Stimulated activated CD8-positive, alpha-beta memory T cell treated with anti-CD3 and anti-CD28 coated beads, Interleukin-15, amount 100 ng/mL, for 4 hours (primary cell): ENCODE results near the gene TRIP11.

Experiments
- DNase-seq, 2 donors: peaks; one replicate each; pipeline ENCODE4 v3.0.0-alpha.2; 2020; ENCODE audit warnings: low read depth in 2 of 2

Gene TRIP11

GRCh38 chr14:92010644-92011043 lies 29.2 kb downstream of the TRIP11 start:
- DNase-seq, result no peak

GRCh38 chr14:92009604-92010003 lies 30.3 kb downstream of the TRIP11 start:
- no peak for DNase-seq

GRCh38 chr14:92005019-92005418 lies 34.8 kb downstream of the TRIP11 start:
- no peak for DNase-seq

GRCh38 chr14:92004062-92004461 lies 35.8 kb downstream of the TRIP11 start:
- DNase-seq, result no peak

DNA sequence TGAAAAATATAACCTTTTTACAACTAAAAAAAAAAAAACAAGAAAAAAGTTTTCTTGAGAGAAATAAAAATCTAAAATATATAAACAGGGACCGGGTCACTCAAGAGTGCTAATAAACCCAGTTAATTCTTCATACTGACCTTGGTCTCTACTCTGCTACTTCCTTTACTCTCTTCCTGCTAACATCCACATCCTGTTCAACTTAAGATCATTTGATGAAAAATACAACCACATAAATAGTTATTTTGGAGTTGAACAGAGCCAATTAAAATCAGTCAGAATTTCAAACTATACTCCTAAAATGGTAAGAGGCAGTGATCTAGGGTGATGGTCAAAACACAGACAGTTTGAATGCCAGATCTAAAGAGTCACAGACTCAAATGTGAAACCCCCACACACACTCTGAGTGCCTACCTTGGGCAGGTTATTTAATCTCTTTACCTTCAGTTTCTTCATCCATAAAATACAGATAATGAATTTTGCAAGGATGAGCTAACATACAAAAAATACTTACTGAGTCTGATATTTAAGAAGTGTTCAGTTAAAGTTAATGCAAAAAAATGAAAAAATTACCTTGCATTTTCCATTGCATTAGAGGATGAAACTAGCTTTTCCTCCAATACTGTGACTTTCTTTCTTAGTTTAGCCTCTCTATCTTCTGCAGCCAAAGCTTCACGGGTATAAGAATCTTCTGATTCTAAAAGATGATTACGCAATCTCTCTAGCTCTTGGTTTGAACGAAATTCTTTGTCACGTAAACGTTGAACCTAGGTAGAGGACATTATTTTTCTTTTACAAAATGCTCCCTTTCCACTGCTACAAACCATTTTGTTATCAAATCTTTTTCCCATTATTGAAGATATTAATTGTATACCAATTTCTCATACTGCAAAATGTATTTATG lies 40.9 kb downstream of the TRIP11 start:
- no peak for DNase-seq

DNA sequence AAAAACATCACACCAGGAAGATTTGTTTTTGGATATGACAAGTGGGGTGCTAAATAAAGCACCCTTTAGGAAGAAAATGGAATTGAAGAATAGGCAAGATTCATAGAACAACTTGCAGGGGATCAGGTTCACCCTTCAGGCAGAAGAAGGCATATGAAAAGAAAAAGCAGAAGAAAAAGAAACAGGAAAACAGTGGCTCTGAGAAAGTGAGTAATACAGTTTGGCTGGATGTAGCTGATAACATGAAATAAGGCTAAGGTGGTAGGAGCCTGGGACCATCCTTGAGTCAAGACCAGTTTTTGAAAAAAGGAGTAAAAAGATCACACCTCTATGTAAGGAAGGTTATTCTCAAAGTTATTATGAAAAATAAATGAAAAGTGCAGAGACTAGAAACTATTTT lies 42.4 kb downstream of the TRIP11 start:
- no peak for DNase-seq

DNA sequence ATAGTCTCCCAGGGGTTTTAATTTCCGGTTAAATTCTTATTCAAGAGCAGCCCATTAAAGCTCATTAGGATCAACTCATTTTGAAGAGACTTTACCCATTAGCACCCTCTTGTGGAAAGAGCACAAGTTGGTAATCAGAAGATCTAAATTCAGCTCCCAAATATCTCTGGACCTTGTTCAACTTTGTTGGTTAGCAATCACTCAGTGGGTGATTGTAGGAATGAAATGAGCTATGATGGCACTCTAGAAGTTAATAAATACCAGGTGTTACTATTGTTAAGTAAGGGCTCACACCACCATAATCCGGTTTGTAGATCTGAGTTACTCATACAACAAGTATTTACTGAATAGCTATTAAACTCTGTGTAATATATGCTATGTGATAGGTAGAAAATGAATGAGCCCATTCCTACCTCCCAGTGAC lies 42.9 kb downstream of the TRIP11 start:
- no peak for DNase-seq

DNA sequence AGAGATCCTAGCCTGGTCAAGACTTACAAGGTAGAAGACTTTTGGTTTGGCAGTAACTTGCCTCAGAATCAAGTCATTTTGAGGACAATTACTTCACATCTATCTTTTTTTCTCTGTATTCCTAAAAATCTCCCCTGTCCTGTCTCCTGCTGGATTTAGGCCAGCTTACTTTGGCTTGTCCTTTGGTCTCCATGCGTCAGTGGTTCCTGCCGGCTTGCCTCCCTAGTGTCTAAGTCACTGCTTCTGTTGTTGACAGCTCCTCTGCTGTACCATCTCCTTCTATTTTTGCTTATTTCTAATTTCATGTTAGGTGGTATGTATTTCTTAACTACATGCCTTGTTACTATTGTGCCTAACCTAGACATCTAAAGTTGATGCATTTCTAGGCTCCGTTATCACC lies 52.7 kb downstream of the TRIP11 start:
- no peak for DNase-seq

DNA sequence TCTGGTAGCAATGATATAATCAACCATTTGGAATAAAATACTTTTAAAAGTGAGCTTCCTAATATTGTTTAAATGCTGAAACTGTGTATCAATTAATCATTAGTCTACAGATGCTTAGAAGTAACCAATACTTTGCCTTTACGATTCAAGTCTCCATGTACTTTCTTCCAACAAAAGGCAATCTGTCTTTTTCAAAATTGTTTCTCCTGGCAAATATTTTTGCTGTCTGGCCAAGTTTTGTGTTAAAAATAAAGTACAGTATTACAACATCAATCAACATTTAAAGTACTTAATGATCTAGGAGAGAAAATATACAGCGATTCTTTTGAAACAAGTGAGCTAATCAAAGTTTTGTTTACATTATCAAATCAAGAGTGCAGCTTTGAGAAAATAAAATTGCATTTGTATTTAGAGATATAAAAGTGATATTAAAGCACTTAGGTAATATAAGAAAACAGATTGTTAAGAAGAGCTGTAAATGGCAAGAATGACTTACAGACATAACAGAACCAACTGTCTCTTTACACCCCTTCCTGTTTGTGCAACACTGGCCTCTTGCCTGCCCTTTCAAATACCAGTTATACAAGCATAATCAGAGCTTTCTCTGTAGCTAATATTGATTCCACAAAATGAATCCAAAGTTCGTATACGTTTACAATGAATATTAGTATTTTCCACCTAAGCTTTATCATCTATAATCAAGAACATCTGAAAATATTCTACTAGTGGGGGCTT lies 54.2 kb downstream of the TRIP11 start:
- no peak for DNase-seq

DNA sequence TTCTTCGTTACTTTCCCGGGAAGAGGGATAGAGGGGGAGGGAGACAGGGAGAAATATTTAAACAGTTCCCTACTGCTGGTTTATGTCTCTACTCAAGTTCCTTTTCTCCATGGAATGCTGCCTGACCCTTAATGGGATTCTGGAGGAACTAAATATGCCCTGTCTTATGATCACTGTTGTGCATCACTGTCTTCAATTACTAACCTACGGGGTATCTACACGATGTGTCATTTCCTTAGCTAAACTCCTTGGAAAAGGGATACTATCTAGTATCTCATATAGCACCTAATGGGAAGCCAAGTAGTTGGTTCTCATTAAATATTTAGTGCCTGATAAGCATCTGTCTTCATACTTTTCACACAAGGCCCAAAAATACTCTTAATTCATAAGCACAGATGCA lies 54.9 kb downstream of the TRIP11 start:
- no peak for DNase-seq

- no peak for DNase-seq
These were observed 56.3 kb downstream of the TRIP11 start for GRCh38 chr14:91983588-91983987.

DNA sequence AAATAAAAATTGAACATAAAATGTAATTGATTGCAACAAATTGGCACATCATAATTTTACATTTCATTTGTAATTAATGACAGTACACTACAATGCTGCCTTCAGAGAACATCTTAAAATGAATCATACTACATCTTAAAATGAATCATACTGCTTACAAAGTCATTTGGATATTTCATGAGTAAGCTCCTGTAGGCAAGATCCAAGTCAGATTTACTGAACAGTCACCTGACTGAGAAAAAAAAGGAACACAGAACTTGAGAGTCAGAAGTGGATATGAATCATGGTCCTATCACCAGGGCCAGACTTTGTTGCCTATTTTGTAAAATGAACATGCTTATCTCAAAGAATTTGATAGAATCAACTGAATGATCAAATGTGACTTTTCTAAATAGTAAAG lies 59.7 kb downstream of the TRIP11 start:
- no peak for DNase-seq

DNA sequence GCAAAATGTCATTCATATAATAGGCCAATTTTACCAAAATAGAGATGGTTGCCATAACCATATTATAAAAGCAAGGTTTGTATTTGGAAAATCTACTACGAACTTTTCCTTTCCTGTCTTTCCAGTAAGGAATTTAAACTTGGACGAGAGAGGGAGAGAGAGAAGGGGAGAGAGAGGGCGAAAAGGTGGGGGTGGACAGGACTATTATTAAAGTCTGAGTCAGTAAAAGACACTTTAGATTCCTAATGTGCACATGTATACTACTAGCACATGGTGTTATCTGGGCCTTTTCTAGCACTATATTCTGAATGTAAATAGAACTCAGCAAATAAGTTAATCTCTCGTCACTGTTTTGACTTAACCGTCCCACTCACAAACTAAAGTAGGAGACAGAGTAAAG lies 62.0 kb downstream of the TRIP11 start:
- DNase-seq, result no peak

DNA sequence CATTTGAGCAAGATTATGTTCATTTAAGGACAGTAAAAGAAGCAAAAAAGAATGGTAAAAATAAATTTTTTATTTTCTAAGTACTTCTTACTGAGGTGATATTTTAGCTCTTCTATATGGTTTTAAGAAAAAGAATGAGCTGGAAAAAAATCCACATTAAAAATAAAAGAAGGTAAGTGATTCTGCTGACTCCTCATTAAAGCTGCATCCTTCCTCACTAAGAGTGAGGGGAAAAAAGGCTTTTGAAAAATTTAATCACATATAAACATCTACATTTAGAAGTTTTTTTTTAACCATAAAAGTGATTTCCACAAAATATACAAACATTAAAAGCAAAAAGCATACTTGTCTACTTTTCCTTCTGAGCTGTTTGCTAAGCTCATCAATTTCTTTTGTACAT lies 64.1 kb downstream of the TRIP11 start:
- DNase-seq, result no peak

- no peak for DNase-seq
These were observed 68.6 kb downstream of the TRIP11 start for GRCh38 chr14:91971188-91971778.

- no peak for DNase-seq
These were observed 71.6 kb downstream of the TRIP11 start for GRCh38 chr14:91968280-91968679.

- DNase-seq, result no peak
These were observed 75.1 kb downstream of the TRIP11 start for GRCh38 chr14:91964724-91965123.

DNA sequence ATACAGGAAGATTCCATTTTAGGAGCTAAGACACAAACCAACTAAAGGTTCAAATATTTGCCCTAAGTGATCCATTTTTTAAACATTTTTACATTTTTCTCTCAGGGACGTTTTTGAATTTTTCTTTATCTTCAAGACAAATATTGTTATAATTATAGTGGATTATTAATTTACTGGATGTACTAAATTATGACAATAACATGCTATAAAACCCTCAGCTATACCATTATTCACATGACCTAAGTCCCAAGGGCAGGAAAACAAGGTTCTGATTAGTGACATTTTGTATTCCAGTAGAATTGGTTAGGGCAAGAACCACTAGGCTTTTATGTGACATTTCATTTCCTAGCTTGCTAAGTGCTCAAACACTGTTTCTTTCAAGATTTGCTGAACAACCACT lies 75.8 kb downstream of the TRIP11 start:
- no peak for DNase-seq

DNA sequence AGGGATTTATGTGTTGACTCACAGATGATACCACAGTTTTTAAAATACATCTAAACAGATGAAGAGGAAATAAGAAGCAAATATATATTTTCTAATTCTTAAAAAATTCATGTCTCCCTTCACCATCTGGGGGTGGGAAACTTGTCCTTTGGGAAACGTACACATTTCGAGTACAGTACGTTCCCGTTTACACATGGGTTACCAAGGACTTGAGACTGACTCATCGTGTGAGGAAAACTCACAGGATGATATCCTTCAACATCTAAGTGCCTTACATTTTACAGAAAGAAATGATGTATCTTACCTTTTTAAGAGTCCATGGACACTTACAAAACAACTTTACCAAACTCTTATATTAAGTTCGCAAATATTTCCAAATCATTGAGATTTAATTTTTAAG lies 76.4 kb downstream of the TRIP11 start:
- no peak for DNase-seq

GRCh38 chr14:91961297-91962220 lies 78.3 kb downstream of the TRIP11 start:
- no peak for DNase-seq

- DNase-seq, result no peak
These were observed 82.0 kb downstream of the TRIP11 start for GRCh38 chr14:91957876-91958313.

DNA sequence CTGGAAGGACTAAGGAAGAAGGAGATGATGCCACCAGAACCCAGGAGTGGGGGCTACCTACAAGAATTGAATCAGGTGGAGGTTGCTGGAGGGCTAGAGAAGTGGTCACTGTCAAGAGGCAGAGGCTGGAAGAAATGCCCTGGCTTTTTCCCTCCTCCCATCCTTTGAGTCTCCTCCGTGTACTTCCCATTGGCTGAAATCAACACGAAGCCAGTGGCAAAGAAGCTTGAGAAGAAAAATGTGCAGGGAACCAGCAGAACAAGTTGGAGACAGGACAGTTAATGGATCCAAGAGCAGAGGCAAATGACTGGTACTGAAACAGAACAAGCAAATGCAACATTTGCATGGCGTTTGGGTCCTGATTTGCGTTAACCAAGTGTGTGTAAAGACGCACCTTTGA lies 83.2 kb downstream of the TRIP11 start:
- no peak for DNase-seq
